Inferior parietal cortex (tissue), 1 donor: ENCODE data around the gene CCDC170.
A peak's percentile ranks its signal among the peaks of the same experiment; 100 is the strongest.
"Not testable (repeated sequence)": the region's sequence is repeated elsewhere in the genome, so short reads cannot be mapped to it uniquely, and the experiment has no call there.

Experiments
- DNase-seq: peaks from one replicate; pipeline ENCODE4 v3.0.0-alpha.2; 2016; ENCODE audit errors: extremely low spot score

Gene CCDC170

GRCh38 chr6:151493804-151494234, at the start of gene CCDC170:
TSS of gene CCDC170 (plus strand) at chr6:151494017. CDS start at chr6:151494129, 112 bp downstream.
- no peak for DNase-seq

GRCh38 chr6:151445482-151445881, 48.3 kb upstream of the CCDC170 start:
- DNase-seq = no peak

- no peak for DNase-seq
Observed at GRCh38 chr6:151447237-151447636, 46.6 kb upstream of the CCDC170 start.

- DNase-seq = no peak
Observed at GRCh38 chr6:151448623-151449022, 45.2 kb upstream of the CCDC170 start.

GRCh38 chr6:151450928-151451327, 42.9 kb upstream of the CCDC170 start:
- DNase-seq = not testable (repeated sequence)

GRCh38 chr6:151451417-151451949, 42.3 kb upstream of the CCDC170 start:
- no peak for DNase-seq

GRCh38 chr6:151451950-151452749, 41.7 kb upstream of the CCDC170 start, which contains the start of gene RMND1:
TSS of gene RMND1 (minus strand) at chr6:151452126. CDS start at chr6:151445811, 6,315 bp downstream.
- peak; percentile 100 for DNase-seq

- no peak for DNase-seq
Observed at GRCh38 chr6:151452750-151453427, 40.9 kb upstream of the CCDC170 start.

GRCh38 chr6:151455751-151456398, 37.9 kb upstream of the CCDC170 start:
- DNase-seq = not testable (repeated sequence)

GRCh38 chr6:151461673-151462072, 32.1 kb upstream of the CCDC170 start:
- DNase-seq = no peak

GRCh38 chr6:151464702-151465101, 29.1 kb upstream of the CCDC170 start:
- DNase-seq = no peak

- DNase-seq = peak; percentile 69
Observed at GRCh38 chr6:151475653-151476523, 17.9 kb upstream of the CCDC170 start.

- DNase-seq = no peak
Observed at GRCh38 chr6:151477726-151478125, 16.1 kb upstream of the CCDC170 start.

GRCh38 chr6:151478670-151479069, 15.1 kb upstream of the CCDC170 start:
- no peak for DNase-seq

- no peak for DNase-seq
Observed at GRCh38 chr6:151481786-151482185, 12.0 kb upstream of the CCDC170 start.

- DNase-seq = no peak
Observed at GRCh38 chr6:151482290-151482689, 11.5 kb upstream of the CCDC170 start.

GRCh38 chr6:151483994-151484393, 9.8 kb upstream of the CCDC170 start:
- no peak for DNase-seq

- DNase-seq = no peak
Observed at GRCh38 chr6:151488226-151488625, 5.6 kb upstream of the CCDC170 start.

GRCh38 chr6:151490996-151491395, 2.8 kb upstream of the CCDC170 start:
- DNase-seq = no peak

GRCh38 chr6:151493161-151493803, 535 bp upstream of the CCDC170 start:
- peak; percentile 18 for DNase-seq
